GM12864 (cell line): Measurements from ENCODE around the gene QSOX1.

ENCODE experiments used
- DNase-seq: peaks from one replicate; pipeline ENCODE4 v3.0.0-alpha.2; 2011; ENCODE audit warnings: low read depth
- H3K4me3 ChIP-seq: 2 replicates; pipeline ENCODE4 v1.5.1; 2011; ENCODE audit warnings: mild to moderate bottlenecking, low read depth, low read length, control low read depth
- TF ChIP-seq, protein P1 (sequence below): IDR thresholded peaks from 2 replicates; pipeline ENCODE4 v1.5.1; 2011; ENCODE audit warnings: low read depth, mild to moderate bottlenecking, moderate library complexity, low read length, control low read depth, inconsistent platforms; ENCODE audit errors: missing control alignments

QSOX1 gene

DNA sequence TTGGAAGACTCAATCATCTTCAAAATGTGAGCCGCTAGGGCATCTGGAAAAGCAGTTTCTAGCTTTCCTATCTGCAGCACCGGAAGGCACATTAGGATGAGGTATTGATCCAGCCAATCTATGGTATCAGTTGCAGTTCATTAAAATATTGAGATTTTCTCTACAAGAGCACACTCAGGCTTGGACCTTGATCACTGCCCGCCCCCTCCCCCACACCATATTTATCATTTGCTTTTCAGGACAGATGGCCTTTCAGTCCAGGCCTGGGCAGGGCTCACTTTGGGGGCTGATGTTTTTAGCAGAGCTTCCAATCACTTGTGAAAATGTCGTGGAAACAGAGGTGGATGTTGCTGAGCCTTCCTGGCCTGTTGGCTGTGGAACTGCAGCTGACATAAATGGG, 92.9 kb downstream of the QSOX1 start:
- DNase-seq, result no peak
- H3K4me3 ChIP-seq, result no peak overlapping the region
- TF ChIP-seq, protein P1, sequence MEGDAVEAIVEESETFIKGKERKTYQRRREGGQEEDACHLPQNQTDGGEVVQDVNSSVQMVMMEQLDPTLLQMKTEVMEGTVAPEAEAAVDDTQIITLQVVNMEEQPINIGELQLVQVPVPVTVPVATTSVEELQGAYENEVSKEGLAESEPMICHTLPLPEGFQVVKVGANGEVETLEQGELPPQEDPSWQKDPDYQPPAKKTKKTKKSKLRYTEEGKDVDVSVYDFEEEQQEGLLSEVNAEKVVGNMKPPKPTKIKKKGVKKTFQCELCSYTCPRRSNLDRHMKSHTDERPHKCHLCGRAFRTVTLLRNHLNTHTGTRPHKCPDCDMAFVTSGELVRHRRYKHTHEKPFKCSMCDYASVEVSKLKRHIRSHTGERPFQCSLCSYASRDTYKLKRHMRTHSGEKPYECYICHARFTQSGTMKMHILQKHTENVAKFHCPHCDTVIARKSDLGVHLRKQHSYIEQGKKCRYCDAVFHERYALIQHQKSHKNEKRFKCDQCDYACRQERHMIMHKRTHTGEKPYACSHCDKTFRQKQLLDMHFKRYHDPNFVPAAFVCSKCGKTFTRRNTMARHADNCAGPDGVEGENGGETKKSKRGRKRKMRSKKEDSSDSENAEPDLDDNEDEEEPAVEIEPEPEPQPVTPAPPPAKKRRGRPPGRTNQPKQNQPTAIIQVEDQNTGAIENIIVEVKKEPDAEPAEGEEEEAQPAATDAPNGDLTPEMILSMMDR, result no peak

DNA sequence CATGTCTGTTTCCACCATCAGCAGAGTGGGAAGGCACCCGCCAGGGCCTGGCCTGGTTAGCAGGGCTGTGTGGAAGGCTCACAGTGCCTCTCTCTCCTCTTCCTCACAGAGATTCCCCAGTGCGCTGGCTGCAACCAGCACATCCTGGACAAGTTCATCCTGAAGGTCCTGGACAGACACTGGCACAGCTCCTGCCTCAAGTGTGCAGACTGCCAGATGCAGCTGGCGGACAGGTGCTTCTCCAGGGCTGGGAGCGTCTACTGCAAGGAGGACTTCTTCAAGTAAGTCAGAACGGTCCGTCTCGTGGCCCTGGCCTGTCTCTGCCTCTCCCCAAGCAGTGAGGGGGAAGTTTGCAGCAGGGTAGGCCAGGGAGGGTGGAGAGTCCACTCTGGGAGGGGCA, 93.5 kb downstream of the QSOX1 start:
- H3K4me3 ChIP-seq, result no peak overlapping the region
- no peak for DNase-seq
- TF ChIP-seq, protein P1, result no peak

GRCh38 chr1:180248731-180249681, 94.3 kb downstream of the QSOX1 start:
- no peak for DNase-seq
- TF ChIP-seq, protein P1, result peak; percentile 38
- no peak overlapping the region for H3K4me3 ChIP-seq

- DNase-seq, result no peak
- H3K4me3 ChIP-seq, result no peak overlapping the region
- TF ChIP-seq, protein P1, result no peak
These were observed 95.2 kb downstream of the QSOX1 start for GRCh38 chr1:180249725-180250498.

DNA sequence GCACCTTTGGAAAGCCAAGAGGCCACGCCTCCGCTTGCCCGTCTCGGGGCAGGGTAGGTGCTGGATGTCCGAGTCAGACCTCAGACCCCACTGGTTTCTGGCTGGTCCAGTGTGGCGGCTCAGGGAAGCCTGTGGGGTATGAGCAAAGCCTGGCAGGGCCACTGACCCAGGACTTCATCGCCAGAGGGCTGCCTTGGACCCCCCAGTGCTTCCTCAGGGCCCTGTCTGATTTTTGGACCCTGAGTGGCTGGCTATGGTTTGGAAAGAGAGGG, 95.8 kb downstream of the QSOX1 start:
- TF ChIP-seq, protein P1, result no peak
- no peak overlapping the region for H3K4me3 ChIP-seq

GRCh38 chr1:180250883-180251509, 96.3 kb downstream of the QSOX1 start:
- H3K4me3 ChIP-seq, result no peak overlapping the region
- DNase-seq, result no peak
- TF ChIP-seq, protein P1, result no peak

More for the DNA sequence above, 95.8 kb downstream of the QSOX1 start:
- no peak for DNase-seq
